GM19372 (cell line): ENCODE data around the gene EEF1AKMT3.

ENCODE experiments used
- ATAC-seq: cut with Tn5 transposase; IDR thresholded peaks from one replicate; pipeline ENCODE4 v1.9.1; 2021; ENCODE audit warnings: mild to moderate bottlenecking, low read depth, moderate library complexity; ENCODE audit not compliant: unreplicated experiment

EEF1AKMT3 gene

GRCh38 chr12:57749061-57749460 lies 23.4 kb upstream of the EEF1AKMT3 start:
- ATAC-seq, result no peak

- no peak for ATAC-seq
Measured at GRCh38 chr12:57750561-57751431, 21.6 kb upstream of the EEF1AKMT3 start.

- no peak for ATAC-seq
Measured at GRCh38 chr12:57751432-57751787, 21.0 kb upstream of the EEF1AKMT3 start.

- ATAC-seq, result peak; percentile 61
Measured at GRCh38 chr12:57751788-57752667, 20.4 kb upstream of the EEF1AKMT3 start, which contains the start of gene CDK4. Gene CDK4, minus strand, starts transcription at chr12:57752310. Its CDS starts 593 bp downstream, at chr12:57751717.

- ATAC-seq, result no peak
Measured at GRCh38 chr12:57752668-57753000, 19.8 kb upstream of the EEF1AKMT3 start.

- no peak for ATAC-seq
Measured at GRCh38 chr12:57753756-57754337, 18.6 kb upstream of the EEF1AKMT3 start.

- peak; percentile 28 for ATAC-seq
Measured at GRCh38 chr12:57754411-57755193, 17.8 kb upstream of the EEF1AKMT3 start, which contains the start of gene MARCHF9. Gene MARCHF9, plus strand, starts transcription at chr12:57755103. Its CDS starts 426 bp downstream, at chr12:57755529.

- no peak for ATAC-seq
Measured at GRCh38 chr12:57755194-57755453, 17.3 kb upstream of the EEF1AKMT3 start.

GRCh38 chr12:57755454-57756372 lies 16.7 kb upstream of the EEF1AKMT3 start:
- ATAC-seq, result no peak

- ATAC-seq, result no peak
Measured at GRCh38 chr12:57756406-57757341, 15.7 kb upstream of the EEF1AKMT3 start.

GRCh38 chr12:57757771-57758170 lies 14.6 kb upstream of the EEF1AKMT3 start:
- no peak for ATAC-seq

GRCh38 chr12:57758552-57759359 lies 13.7 kb upstream of the EEF1AKMT3 start:
- no peak for ATAC-seq

GRCh38 chr12:57759360-57759980 lies 12.9 kb upstream of the EEF1AKMT3 start:
- no peak for ATAC-seq

GRCh38 chr12:57760347-57760982 lies 11.9 kb upstream of the EEF1AKMT3 start:
- ATAC-seq, result no peak

GRCh38 chr12:57761391-57761998 lies 10.9 kb upstream of the EEF1AKMT3 start:
- no peak for ATAC-seq

- no peak for ATAC-seq
Measured at GRCh38 chr12:57762463-57762862, 10.0 kb upstream of the EEF1AKMT3 start.
